Stimulated activated CD4-positive, alpha-beta T cell treated with anti-CD3 and anti-CD28 coated beads, Interleukin-1b, Interleukin-23, amount 100 ng/mL, for 24 hours (primary cell): ENCODE measurements around the gene SFXN3.

Experiments
- DNase-seq, 4 experiments: peaks; one replicate each; pipeline ENCODE4 v3.0.0-alpha.2; 2020; ENCODE audit warnings: low read depth in 4 of 4, low spot score in 1 of 4

Gene SFXN3

GRCh38 chr10:101056365-101057151 lies 25.5 kb downstream of the SFXN3 start:
- no peak for DNase-seq

GRCh38 chr10:101060036-101060950 lies 29.3 kb downstream of the SFXN3 start:
- DNase-seq: peak; percentile 84 to 91 (median 88)

- peak; percentile 83 to 90 (median 88) for DNase-seq
These were observed 30.1 kb downstream of the SFXN3 start for GRCh38 chr10:101060951-101061623.

GRCh38 chr10:101061624-101062231 lies 30.7 kb downstream of the SFXN3 start, which contains the start of gene KAZALD1:
KAZALD1 (plus strand) TSS chr10:101061989; CDS start chr10:101062593, 604 bp downstream.
- DNase-seq: no peak

- DNase-seq: peak in 1 of 4 experiments; percentile 48
These were observed 31.4 kb downstream of the SFXN3 start for GRCh38 chr10:101062232-101063049.

- DNase-seq: no peak
These were observed 32.1 kb downstream of the SFXN3 start for GRCh38 chr10:101063050-101063525.

GRCh38 chr10:101063548-101064414 lies 32.7 kb downstream of the SFXN3 start:
- DNase-seq: no peak

- DNase-seq: no peak
These were observed 33.5 kb downstream of the SFXN3 start for GRCh38 chr10:101064415-101065030.

- no peak for DNase-seq
These were observed 34.6 kb downstream of the SFXN3 start for GRCh38 chr10:101065481-101066145.

GRCh38 chr10:101066146-101066895 lies 35.3 kb downstream of the SFXN3 start:
- no peak for DNase-seq

GRCh38 chr10:101066896-101067355 lies 35.9 kb downstream of the SFXN3 start:
- no peak for DNase-seq

- DNase-seq: peak; percentile 54 to 69 (median 64)
These were observed 36.5 kb downstream of the SFXN3 start for GRCh38 chr10:101067356-101068083.

GRCh38 chr10:101069441-101069840 lies 38.4 kb downstream of the SFXN3 start:
- DNase-seq: no peak

GRCh38 chr10:101070098-101070497 lies 39.1 kb downstream of the SFXN3 start:
- no peak for DNase-seq

- peak in 1 of 4 experiments; percentile 27 for DNase-seq
These were observed 40.3 kb downstream of the SFXN3 start for GRCh38 chr10:101071267-101071884.

- no peak for DNase-seq
These were observed 40.9 kb downstream of the SFXN3 start for GRCh38 chr10:101071885-101072433.
